ENCODE results near the gene FBXO24. TPM values are rescaled to one million over a fixed set of nuclear protein-coding genes. Genes with fewer than 3 reads are reported as not detected.

FBXO24 gene
- total and polyA plus RNA-seq, 7 donors = 0.27 to 2.8 (median 0.83) TPM; not detected in 1

- H3K27me3 ChIP-seq = peaks cover 0 to 11% (median 8%) of the 10 kb centered on the region in 3 donors
- TF ChIP-seq CTCF (IDR thresholded peaks at IDR 0.05) (no peak), POLR2A (IDR thresholded peaks at IDR 0.05) (no peak), EP300 (IDR thresholded peaks at IDR 0.05) (no peak), POLR2AphosphoS5 (IDR thresholded peaks at IDR 0.05) (no peak)
- no peaks in the 10 kb centered on the region for H3K9me3 ChIP-seq
- H3K4me1 ChIP-seq = peaks cover 0 to 13% (median 11%) of the 10 kb centered on the region in 4 donors
- 13 to 20% methylated on average over 3 of the region's 3 CpGs for WGBS, 2 donors
- peak overlapping the region in 3 of 4 donors; percentile 23 to 41 (median 30) for H3K4me3 ChIP-seq
- no peak for DNase-seq
- H3K27ac ChIP-seq = no peak overlapping the region
- intact Hi-C loops (cut with DNase I) = loop anchor here (5.0 kb wide), 1 partner anchor 46 kb away; the partner anchor contains the start of gene GNB2
- no peaks in the 10 kb centered on the region for H3K36me3 ChIP-seq
Measured at GRCh38 chr7:100626055-100626454, 39.9 kb downstream of the FBXO24 start.

- H3K4me1 ChIP-seq = peaks cover 0 to 13% (median 11%) of the 10 kb centered on the region in 4 donors
- intact Hi-C loops (cut with DNase I) = loop anchor here (5.0 kb wide), 1 partner anchor 46 kb away; the partner anchor contains the start of gene GNB2
- H3K27ac ChIP-seq = peak overlapping the region in 1 of 4 donors; percentile 19
- peak overlapping the region; percentile 5 to 41 (median 26) for H3K4me3 ChIP-seq
- H3K36me3 ChIP-seq = no peaks in the 10 kb centered on the region
- TF ChIP-seq POLR2AphosphoS5 (IDR thresholded peaks at IDR 0.05) (no peak), POLR2A (IDR thresholded peaks at IDR 0.05) (no peak), CTCF (IDR thresholded peaks at IDR 0.05) (no peak), EP300 (IDR thresholded peaks at IDR 0.05) (no peak)
- DNase-seq = peak; percentile 93
- WGBS, 2 donors = 4 to 5% methylated on average over 37 of the region's 37 CpGs
- H3K9me3 ChIP-seq = no peaks in the 10 kb centered on the region
- peaks cover 0 to 15% (median 10%) of the 10 kb centered on the region in 3 donors for H3K27me3 ChIP-seq
Measured at GRCh38 chr7:100626530-100627237, 40.6 kb downstream of the FBXO24 start.

- DNase-seq = no peak
- Histone ChIP-seq H3K4me3 (no peak overlapping the region), H3K27me3 (peaks cover 0 to 20% (median 15%) of the 10 kb centered on the region in 3 donors), H3K36me3 (no peaks in the 10 kb centered on the region), H3K27ac (no peak overlapping the region), H3K9me3 (no peaks in the 10 kb centered on the region), H3K4me1 (peaks cover 0 to 13% (median 11%) of the 10 kb centered on the region in 4 donors)
- TF ChIP-seq POLR2AphosphoS5 (IDR thresholded peaks at IDR 0.05) (no peak), CTCF (IDR thresholded peaks at IDR 0.05) (no peak), EP300 (IDR thresholded peaks at IDR 0.05) (no peak), POLR2A (IDR thresholded peaks at IDR 0.05) (no peak)
- intact Hi-C loops (cut with DNase I) = loop anchor here (5.0 kb wide), 1 partner anchor 45 kb away; the partner anchor contains the start of gene GNB2
- WGBS, 2 donors = 88 to 94% methylated on average over 21 of the region's 21 CpGs
Measured at GRCh38 chr7:100627238-100627549, 41.1 kb downstream of the FBXO24 start.

DNA sequence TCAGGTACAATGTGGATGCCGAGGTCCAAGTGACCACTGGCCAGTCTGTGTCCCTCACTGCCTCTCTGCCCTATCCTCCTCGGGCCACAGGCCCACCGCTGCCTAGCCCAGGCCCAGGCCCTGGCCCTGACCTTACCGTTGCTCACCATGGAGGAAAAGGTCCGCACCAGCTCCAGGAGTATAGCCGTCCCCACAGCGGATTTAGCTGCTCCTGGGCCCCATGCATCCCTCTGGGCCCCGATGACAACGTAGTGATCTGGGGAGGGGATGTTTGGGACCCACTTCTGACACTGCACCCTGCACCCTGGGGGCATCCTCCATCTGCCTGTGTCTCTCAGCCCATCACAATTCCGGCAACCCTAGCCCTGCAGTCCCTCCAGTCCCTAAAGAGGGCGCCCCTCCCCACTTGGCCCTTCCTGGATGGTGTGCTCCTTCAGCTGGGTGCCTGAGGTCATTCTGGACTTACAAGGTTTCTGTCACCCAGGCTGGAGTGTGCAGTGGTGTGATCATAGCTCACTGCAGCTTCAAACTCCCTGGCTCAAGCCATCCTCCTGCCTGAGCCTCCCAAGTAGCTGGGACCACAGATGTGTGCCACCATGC lies 43.1 kb downstream of the FBXO24 start:
- Histone ChIP-seq H3K4me3 (no peak overlapping the region), H3K27ac (no peak overlapping the region), H3K9me3 (no peaks in the 10 kb centered on the region), H3K4me1 (peaks cover 0 to 25% (median 21%) of the 10 kb centered on the region in 4 donors), H3K27me3 (peaks cover 8 to 40% (median 30%) of the 10 kb centered on the region in 3 donors), H3K36me3 (no peaks in the 10 kb centered on the region)
- DNase-seq = no peak
- WGBS, 2 donors = 77 to 84% methylated on average over 11 of the region's 11 CpGs
- intact Hi-C loops (cut with DNase I) = loop anchor here (5.0 kb wide), 1 partner anchor 43 kb away; the partner anchor contains the start of gene GNB2
- TF ChIP-seq POLR2A (IDR thresholded peaks at IDR 0.05) (no peak), CTCF (IDR thresholded peaks at IDR 0.05) (no peak), POLR2AphosphoS5 (IDR thresholded peaks at IDR 0.05) (no peak), EP300 (IDR thresholded peaks at IDR 0.05) (no peak)
